ENCODE data around the gene XAGE5. TPM values are rescaled to one million over a fixed set of nuclear protein-coding genes. Genes with fewer than 3 reads are reported as not detected.
"Not testable (repeated sequence)": the region's sequence is repeated elsewhere in the genome, so short reads cannot be mapped to it uniquely, and the experiment has no call there.

Gene XAGE5
- total RNA-seq, 6 donors from 2014 or later, result not detected

GRCh38 chrX:52824608-52825007 lies 13.5 kb downstream of the XAGE5 start:
- no peak overlapping the region for H3K27ac ChIP-seq
- H3K4me3 ChIP-seq, result no peak overlapping the region
- WGBS, 2 donors, result 48 to 81% methylated on average over 2 of the region's 2 CpGs
- no peaks in the 10 kb centered on the region for H3K27me3 ChIP-seq
- no peaks in the 10 kb centered on the region for H3K4me1 ChIP-seq
- no peak for TF ChIP-seq EP300 (IDR thresholded peaks at IDR 0.05)
- no peak for TF ChIP-seq POLR2A (IDR thresholded peaks at IDR 0.05)
- no peak for TF ChIP-seq POLR2AphosphoS5 (IDR thresholded peaks at IDR 0.05)
- no peak for TF ChIP-seq CTCF (IDR thresholded peaks at IDR 0.05)
- H3K9me3 ChIP-seq, result no peaks in the 10 kb centered on the region
- no peaks in the 10 kb centered on the region for H3K36me3 ChIP-seq
- ATAC-seq (ENCODE audit: low FRiP score in 2 of 2), result no peak
- no peak for DNase-seq

- Histone ChIP-seq H3K36me3 (no peaks in the 10 kb centered on the region), H3K4me1 (no peaks in the 10 kb centered on the region), H3K4me3 (no peak overlapping the region), H3K27ac (no peak overlapping the region), H3K9me3 (no peaks in the 10 kb centered on the region), H3K27me3 (no peaks in the 10 kb centered on the region)
- TF ChIP-seq POLR2AphosphoS5 (IDR thresholded peaks at IDR 0.05) (no peak), POLR2A (IDR thresholded peaks at IDR 0.05) (no peak), CTCF (IDR thresholded peaks at IDR 0.05) (no peak), EP300 (IDR thresholded peaks at IDR 0.05) (no peak)
- ATAC-seq (ENCODE audit: low FRiP score in 2 of 2) (peak in 1 of 2 donors; percentile 22), DNase-seq (no peak)
- WGBS, 2 donors, result 47 to 75% methylated on average over 2 of the region's 3 CpGs
Measured at GRCh38 chrX:52830551-52830950, 19.5 kb downstream of the XAGE5 start.

DNA sequence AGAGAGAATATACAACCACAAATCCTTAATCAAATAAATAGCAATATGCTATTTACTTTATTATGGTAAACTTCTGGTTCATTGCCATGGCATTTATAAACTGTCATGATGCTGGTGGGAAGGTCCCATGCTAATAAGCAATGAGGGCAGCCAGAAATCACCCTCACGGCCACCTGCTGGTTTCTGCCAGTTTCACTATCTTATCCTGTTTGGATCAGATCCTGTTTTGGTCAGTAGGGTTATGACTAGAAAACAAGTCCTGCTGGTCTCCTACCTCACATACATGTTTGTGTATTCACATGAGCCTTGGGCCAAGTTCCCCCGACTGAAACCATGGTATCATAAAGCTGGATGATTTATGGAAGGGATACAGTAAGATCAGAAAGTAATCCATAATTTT lies 28.1 kb downstream of the XAGE5 start:
- Histone ChIP-seq H3K9me3 (peaks cover 0 to 5% (median 0%) of the 10 kb centered on the region in 4 donors), H3K4me3 (no peak overlapping the region), H3K27me3 (no peaks in the 10 kb centered on the region), H3K36me3 (no peaks in the 10 kb centered on the region), H3K4me1 (no peaks in the 10 kb centered on the region), H3K27ac (no peak overlapping the region)
- WGBS, 2 donors, result 58 to 72% methylated on average over 2 of the region's 2 CpGs
- ATAC-seq (ENCODE audit: low FRiP score in 2 of 2) (no peak), DNase-seq (no peak)
- no peak for TF ChIP-seq POLR2AphosphoS5 (IDR thresholded peaks at IDR 0.05)
- TF ChIP-seq EP300 (IDR thresholded peaks at IDR 0.05), result no peak
- TF ChIP-seq CTCF (IDR thresholded peaks at IDR 0.05), result no peak
- TF ChIP-seq POLR2A (IDR thresholded peaks at IDR 0.05), result no peak

DNA sequence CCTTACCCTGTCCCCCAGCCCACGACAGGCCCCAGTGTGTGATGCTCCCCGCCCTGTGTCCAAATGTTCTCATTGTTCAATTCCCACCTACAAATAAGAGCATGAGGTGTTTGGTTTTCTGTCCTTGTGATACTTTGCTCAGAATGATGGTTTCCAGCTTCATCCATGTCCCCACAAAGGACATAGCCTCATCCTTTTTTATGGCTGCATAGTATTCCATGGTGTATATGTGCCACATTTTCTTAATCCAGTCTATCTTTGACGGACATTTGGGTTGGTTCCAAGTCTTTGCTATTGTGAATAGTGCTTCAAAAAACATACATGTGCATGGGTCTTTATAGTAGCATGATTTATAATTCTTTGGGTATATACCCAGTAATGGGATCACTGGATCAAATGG lies 32.5 kb downstream of the XAGE5 start:
- not testable (repeated sequence) for H3K9me3 ChIP-seq; H3K27ac ChIP-seq; H3K36me3 ChIP-seq; H3K4me3 ChIP-seq; DNase-seq; ATAC-seq (ENCODE audit: low FRiP score in 2 of 2); H3K27me3 ChIP-seq; H3K4me1 ChIP-seq
- 75 to 93% methylated on average over 3 of the region's 3 CpGs for WGBS, 2 donors

- Histone ChIP-seq H3K27ac (no peak overlapping the region), H3K9me3 (peaks cover 0 to 8% (median 0%) of the 10 kb centered on the region in 4 donors), H3K27me3 (no peaks in the 10 kb centered on the region), H3K36me3 (no peaks in the 10 kb centered on the region), H3K4me1 (no peaks in the 10 kb centered on the region), H3K4me3 (no peak overlapping the region)
- WGBS, 2 donors, result 74 to 90% methylated on average over 7 to 9 of the region's 9 CpGs
- ATAC-seq (ENCODE audit: low FRiP score in 2 of 2), result no peak
- TF ChIP-seq EP300 (IDR thresholded peaks at IDR 0.05) (no peak), POLR2AphosphoS5 (IDR thresholded peaks at IDR 0.05) (no peak), CTCF (IDR thresholded peaks at IDR 0.05) (no peak), POLR2A (IDR thresholded peaks at IDR 0.05) (no peak)
- no peak for DNase-seq
Measured at GRCh38 chrX:52852110-52852860, 41.2 kb downstream of the XAGE5 start.

GRCh38 chrX:52856991-52857525 lies 46.0 kb downstream of the XAGE5 start:
- H3K9me3 ChIP-seq; H3K36me3 ChIP-seq; DNase-seq; H3K4me1 ChIP-seq; H3K4me3 ChIP-seq; ATAC-seq (ENCODE audit: low FRiP score in 2 of 2); H3K27ac ChIP-seq; H3K27me3 ChIP-seq: not testable (repeated sequence)
- 57 to 86% methylated on average over 2 to 4 of the region's 4 CpGs for WGBS, 2 donors
